Cardiac muscle cell (in vitro differentiated cells and primary cell): ENCODE data around the gene KLLN. TPM values are rescaled to one million over a fixed set of nuclear protein-coding genes. Genes with fewer than 3 reads are reported as not detected.
"Not testable (repeated sequence)": the region's sequence is repeated elsewhere in the genome, so short reads cannot be mapped to it uniquely, and the experiment has no call there.

Experiments
- DNase-seq, 2 donors: peaks; one replicate each; pipeline versions ENCODE4 v3.0.0 to v3.0.0-alpha.2; 2010 to 2017; ENCODE audit warnings: low read depth in 1 of 2, low spot score in 1 of 2
- H3K27ac ChIP-seq: fragments of 200-600 bp; sonication (generic); 2 replicates; pipeline ENCODE4 v1.5.1; 2016
- H3K27me3 ChIP-seq: fragments of 200-600 bp; sonication (generic); 2 replicates; pipeline ENCODE4 v1.6.0; 2016; ENCODE audit warnings: control low read depth
- H3K36me3 ChIP-seq: fragments of 200-600 bp; sonication (generic); 2 replicates; pipeline ENCODE4 v1.5.1; 2016; ENCODE audit warnings: control low read depth
- H3K4me1 ChIP-seq: fragments of 200-600 bp; sonication (generic); 2 replicates; pipeline ENCODE4 v1.8.1; 2017; ENCODE audit warnings: low read depth, mild to moderate bottlenecking, mixed run types
- H3K4me3 ChIP-seq: fragments of 200-600 bp; sonication (generic); 2 replicates; pipeline ENCODE4 v1.5.1; 2016; ENCODE audit warnings: mild to moderate bottlenecking
- H3K9me3 ChIP-seq: fragments of 200-600 bp; sonication (generic); 2 replicates; pipeline ENCODE4 v1.5.1; 2017; ENCODE audit warnings: low read depth, mild to moderate bottlenecking, control low read depth
- CTCF ChIP-seq: IDR thresholded peaks from 2 replicates; pipeline ENCODE4 v1.5.1; 2012; ENCODE audit warnings: low read depth, mild to moderate bottlenecking, low read length
- polyA plus RNA-seq: library from polyadenylated mRNA; unstranded; fragments of >200 nt; fragmentation: Nextera tagmentation; extraction: Ambion mirVana; gene quantifications from 2 replicates; pipeline ENCODE4 v1.2.1, GENCODE V29; 2016
- total RNA-seq: library from RNA; depleted of rRNA; stranded (reverse); fragments of >200 nt; gene quantifications from 2 replicates; pipeline ENCODE4 v1.2.3, GENCODE V29; 2016

KLLN gene
- total and polyA plus RNA-seq, 2 experiments from 2014 or later = 0.77 to 1.8 TPM

GRCh38 chr10:87868277-87868676 is 4.9 kb upstream of the KLLN start:
- no peak for TF ChIP-seq CTCF
- no peaks in the 10 kb centered on the region for H3K36me3 ChIP-seq
- H3K27me3 ChIP-seq = no peaks in the 10 kb centered on the region
- H3K4me3 ChIP-seq = peak overlapping the region; percentile 98
- H3K27ac ChIP-seq = no peak overlapping the region
- H3K9me3 ChIP-seq = no peaks in the 10 kb centered on the region
- H3K4me1 ChIP-seq = peaks cover 34% of the 10 kb centered on the region
- no peak for DNase-seq

- H3K36me3 ChIP-seq = no peaks in the 10 kb centered on the region
- no peak for DNase-seq
- no peaks in the 10 kb centered on the region for H3K27me3 ChIP-seq
- peak overlapping the region; percentile 98 for H3K4me3 ChIP-seq
- peaks cover 34% of the 10 kb centered on the region for H3K4me1 ChIP-seq
- TF ChIP-seq CTCF = no peak
- H3K27ac ChIP-seq = peak overlapping the region; percentile 3
- H3K9me3 ChIP-seq = no peaks in the 10 kb centered on the region
These were observed 4.1 kb upstream of the KLLN start for GRCh38 chr10:87867453-87867852.

- DNase-seq = no peak
- H3K4me1 ChIP-seq = peaks cover 30% of the 10 kb centered on the region
- H3K27me3 ChIP-seq = no peaks in the 10 kb centered on the region
- no peaks in the 10 kb centered on the region for H3K9me3 ChIP-seq
- no peak for TF ChIP-seq CTCF
- H3K27ac ChIP-seq = peak overlapping the region; percentile 96
- peak overlapping the region; percentile 98 for H3K4me3 ChIP-seq
- no peaks in the 10 kb centered on the region for H3K36me3 ChIP-seq
These were observed 3.2 kb upstream of the KLLN start for GRCh38 chr10:87866412-87866974.

- Histone ChIP-seq H3K4me1 (peaks cover 24% of the 10 kb centered on the region), H3K27ac (peak overlapping the region; percentile 96), H3K9me3 (no peaks in the 10 kb centered on the region), H3K27me3 (no peaks in the 10 kb centered on the region), H3K4me3 (peak overlapping the region; percentile 98), H3K36me3 (no peaks in the 10 kb centered on the region)
- no peak for DNase-seq
- TF ChIP-seq CTCF = no peak
These were observed 2.0 kb upstream of the KLLN start for GRCh38 chr10:87865241-87865881.

- DNase-seq = peak; percentile 19 to 25
- peak overlapping the region; percentile 96 for H3K27ac ChIP-seq
- no peaks in the 10 kb centered on the region for H3K27me3 ChIP-seq
- H3K36me3 ChIP-seq = no peaks in the 10 kb centered on the region
- TF ChIP-seq CTCF = no peak
- peaks cover 17% of the 10 kb centered on the region for H3K4me1 ChIP-seq
- no peaks in the 10 kb centered on the region for H3K9me3 ChIP-seq
- peak overlapping the region; percentile 98 for H3K4me3 ChIP-seq
These were observed 1.2 kb upstream of the KLLN start for GRCh38 chr10:87864496-87865059.

- not testable (repeated sequence) for H3K36me3 ChIP-seq, H3K9me3 ChIP-seq, H3K27me3 ChIP-seq
- H3K27ac ChIP-seq = peak overlapping the region; percentile 96
- H3K4me1 ChIP-seq = peaks cover 15% of the 10 kb centered on the region
- DNase-seq = peak; percentile 46 to 62
- peak overlapping the region; percentile 98 for H3K4me3 ChIP-seq
These were observed 690 bp upstream of the KLLN start for GRCh38 chr10:87863951-87864495.
